ENCODE measurements around the gene TMEM69.
A peak's percentile ranks its signal among the peaks of the same experiment; 100 is the strongest.

The TMEM69 gene, protein sequence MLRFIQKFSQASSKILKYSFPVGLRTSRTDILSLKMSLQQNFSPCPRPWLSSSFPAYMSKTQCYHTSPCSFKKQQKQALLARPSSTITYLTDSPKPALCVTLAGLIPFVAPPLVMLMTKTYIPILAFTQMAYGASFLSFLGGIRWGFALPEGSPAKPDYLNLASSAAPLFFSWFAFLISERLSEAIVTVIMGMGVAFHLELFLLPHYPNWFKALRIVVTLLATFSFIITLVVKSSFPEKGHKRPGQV

DNA sequence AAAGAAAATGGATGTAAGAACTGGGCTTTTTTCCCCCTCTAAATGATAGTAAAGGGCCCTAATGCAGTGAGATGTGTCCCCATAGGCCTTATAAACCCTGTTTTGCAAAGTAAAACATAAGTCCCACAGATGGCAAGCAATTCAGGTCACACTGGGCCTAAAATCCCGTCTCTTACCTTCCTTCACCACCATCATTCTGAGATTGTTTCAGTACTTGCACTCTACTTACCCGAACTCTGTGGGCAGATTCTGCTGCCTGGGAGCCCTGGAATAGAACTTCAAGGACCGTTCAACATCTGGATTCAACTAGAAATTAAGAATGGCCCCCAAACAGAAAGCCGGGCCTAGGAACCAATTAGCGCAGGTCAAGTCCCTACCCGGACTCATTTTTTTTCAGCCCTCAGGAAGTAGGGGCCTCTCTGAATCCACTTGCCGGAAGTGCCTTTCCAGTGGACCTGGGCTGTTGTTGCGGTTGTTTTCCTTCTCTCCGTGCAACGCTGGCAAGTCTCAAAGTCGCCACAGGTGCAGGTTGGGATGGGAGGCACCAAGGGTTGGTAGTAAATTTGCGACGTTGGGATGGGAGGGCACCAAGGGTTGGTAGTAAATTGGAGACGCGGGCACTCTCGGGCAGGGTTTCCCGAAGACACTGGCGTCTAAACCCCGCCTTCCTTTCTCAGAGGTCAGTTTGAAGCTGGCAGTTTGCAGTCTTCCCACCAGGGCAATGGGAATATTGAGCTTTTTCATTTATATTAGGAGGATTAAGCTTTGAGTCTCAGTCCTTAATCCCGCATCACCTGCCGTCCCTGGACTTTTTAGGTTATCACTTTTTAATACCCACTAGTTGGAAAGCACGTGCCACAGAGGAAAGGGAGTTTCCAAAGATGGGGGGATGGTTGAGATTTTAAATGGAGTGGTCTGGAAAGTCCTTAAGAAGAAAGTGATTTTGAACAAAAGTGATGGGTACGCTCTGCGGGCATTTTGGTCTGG, at the start of gene TMEM69:
Gene TMEM69, plus strand, starts transcription at position 428 of the 987 bp plus-strand sequence. CDS start 2,888 bp downstream, outside the sequence.
- peak; percentile 95 to 96 for DNase-seq (ENCODE audit: low read depth in 2 of 2)
- H3K4me3 ChIP-seq (replicated peaks in 1 of 2; ENCODE audit: low read depth in 2 of 2, low read length in 2 of 2), result peak within 1 kb of the TSS; percentile 95 to 97
- TF ChIP-seq, protein P1, sequence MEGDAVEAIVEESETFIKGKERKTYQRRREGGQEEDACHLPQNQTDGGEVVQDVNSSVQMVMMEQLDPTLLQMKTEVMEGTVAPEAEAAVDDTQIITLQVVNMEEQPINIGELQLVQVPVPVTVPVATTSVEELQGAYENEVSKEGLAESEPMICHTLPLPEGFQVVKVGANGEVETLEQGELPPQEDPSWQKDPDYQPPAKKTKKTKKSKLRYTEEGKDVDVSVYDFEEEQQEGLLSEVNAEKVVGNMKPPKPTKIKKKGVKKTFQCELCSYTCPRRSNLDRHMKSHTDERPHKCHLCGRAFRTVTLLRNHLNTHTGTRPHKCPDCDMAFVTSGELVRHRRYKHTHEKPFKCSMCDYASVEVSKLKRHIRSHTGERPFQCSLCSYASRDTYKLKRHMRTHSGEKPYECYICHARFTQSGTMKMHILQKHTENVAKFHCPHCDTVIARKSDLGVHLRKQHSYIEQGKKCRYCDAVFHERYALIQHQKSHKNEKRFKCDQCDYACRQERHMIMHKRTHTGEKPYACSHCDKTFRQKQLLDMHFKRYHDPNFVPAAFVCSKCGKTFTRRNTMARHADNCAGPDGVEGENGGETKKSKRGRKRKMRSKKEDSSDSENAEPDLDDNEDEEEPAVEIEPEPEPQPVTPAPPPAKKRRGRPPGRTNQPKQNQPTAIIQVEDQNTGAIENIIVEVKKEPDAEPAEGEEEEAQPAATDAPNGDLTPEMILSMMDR (IDR thresholded peaks at IDR 0.05; ENCODE audit: low read depth, low read length), result peak; percentile 33

DNA sequence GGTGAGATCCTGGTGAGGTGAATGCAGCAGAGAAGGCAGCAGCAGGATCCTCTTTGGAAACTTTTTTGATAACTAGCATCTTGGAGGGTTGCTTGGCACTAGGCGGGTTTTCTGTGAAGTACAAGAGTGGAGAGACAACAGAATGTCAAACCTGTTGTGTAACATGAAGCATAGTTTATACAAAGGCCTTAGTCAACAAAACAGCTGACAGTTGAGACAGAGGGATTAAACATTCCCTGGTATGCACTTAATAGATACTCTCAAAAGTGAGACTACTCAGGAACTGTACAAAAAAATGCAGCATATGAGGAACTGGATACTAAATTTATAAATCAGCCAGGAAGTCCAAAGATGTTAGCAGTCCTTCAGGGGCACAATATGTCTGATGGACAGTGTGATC, 47.7 kb upstream of the TMEM69 start:
- H3K4me3 ChIP-seq (replicated peaks in 1 of 2; ENCODE audit: low read depth in 2 of 2, low read length in 2 of 2), result no peak overlapping the region
- no peak for DNase-seq (ENCODE audit: low read depth in 2 of 2)

DNA sequence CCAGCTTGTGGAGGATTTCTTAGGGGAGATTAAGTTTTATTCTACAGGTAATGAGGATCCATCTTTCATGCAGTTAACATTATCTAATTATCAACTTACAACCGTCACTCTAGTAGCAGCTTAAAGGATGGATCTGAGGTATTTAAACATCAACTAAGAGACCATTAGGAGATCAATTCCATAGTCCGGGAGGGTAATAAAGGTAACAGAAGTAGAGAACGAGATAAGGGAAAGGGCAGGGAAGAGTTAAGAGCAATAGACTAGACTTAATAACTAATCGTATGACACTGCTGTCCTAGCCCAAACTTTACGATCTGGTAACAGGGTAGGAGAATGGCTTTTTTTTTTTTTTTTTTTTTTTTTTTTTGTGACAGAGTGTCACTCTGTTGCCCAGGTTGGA, 44.7 kb upstream of the TMEM69 start:
- TF ChIP-seq, protein P1 (IDR thresholded peaks at IDR 0.05; ENCODE audit: low read depth, low read length), result no peak

More for the DNA sequence above, 47.7 kb upstream of the TMEM69 start:
- TF ChIP-seq, protein P1 (IDR thresholded peaks at IDR 0.05; ENCODE audit: low read depth, low read length), result no peak

DNA sequence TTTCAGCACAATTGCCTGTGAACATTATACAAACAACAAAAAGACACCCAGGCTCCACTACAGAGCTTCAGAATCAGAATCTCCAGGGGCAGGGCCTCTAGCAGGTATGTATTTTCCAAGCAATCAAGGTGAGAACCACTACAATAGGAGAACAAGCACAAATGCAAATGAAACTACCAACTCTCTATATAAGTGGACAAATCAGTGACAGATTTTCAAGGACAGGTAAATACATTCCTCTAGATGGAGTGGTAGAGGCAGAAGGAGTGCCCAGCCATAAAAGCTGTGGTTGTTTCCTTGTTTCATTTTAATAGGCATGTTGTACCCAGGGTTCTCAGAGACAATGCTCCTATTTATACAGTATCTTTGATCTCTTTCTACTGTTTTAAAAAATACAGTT, 44.0 kb upstream of the TMEM69 start:
- DNase-seq (ENCODE audit: low read depth in 2 of 2), result no peak
- H3K4me3 ChIP-seq (replicated peaks in 1 of 2; ENCODE audit: low read depth in 2 of 2, low read length in 2 of 2), result no peak overlapping the region
- TF ChIP-seq, protein P1 (IDR thresholded peaks at IDR 0.05; ENCODE audit: low read depth, low read length), result peak; percentile 4

More for the DNA sequence above, 44.7 kb upstream of the TMEM69 start:
- no peak for DNase-seq (ENCODE audit: low read depth in 2 of 2)
- no peak overlapping the region for H3K4me3 ChIP-seq (replicated peaks in 1 of 2; ENCODE audit: low read depth in 2 of 2, low read length in 2 of 2)

DNA sequence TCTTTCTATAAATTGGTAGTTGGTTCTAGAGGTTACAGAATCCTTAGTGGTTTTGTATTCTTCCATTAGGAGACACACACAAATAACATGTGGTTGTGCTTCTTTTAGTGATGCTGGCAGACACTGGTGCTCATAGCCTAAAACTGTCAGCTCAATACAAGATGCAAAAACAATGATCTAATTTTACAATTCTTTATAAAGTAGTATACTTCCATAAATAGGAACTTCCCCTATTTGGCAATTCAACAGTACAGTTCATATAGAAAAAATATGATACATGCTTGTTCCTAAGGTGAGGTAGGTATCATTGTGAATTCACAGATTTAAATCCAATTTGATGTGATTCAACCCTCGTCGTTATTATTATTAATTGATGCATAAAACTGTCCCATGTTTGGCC, 43.3 kb upstream of the TMEM69 start:
- DNase-seq (ENCODE audit: low read depth in 2 of 2), result no peak
- TF ChIP-seq, protein P1 (IDR thresholded peaks at IDR 0.05; ENCODE audit: low read depth, low read length), result no peak
- H3K4me3 ChIP-seq (replicated peaks in 1 of 2; ENCODE audit: low read depth in 2 of 2, low read length in 2 of 2), result no peak overlapping the region

DNA sequence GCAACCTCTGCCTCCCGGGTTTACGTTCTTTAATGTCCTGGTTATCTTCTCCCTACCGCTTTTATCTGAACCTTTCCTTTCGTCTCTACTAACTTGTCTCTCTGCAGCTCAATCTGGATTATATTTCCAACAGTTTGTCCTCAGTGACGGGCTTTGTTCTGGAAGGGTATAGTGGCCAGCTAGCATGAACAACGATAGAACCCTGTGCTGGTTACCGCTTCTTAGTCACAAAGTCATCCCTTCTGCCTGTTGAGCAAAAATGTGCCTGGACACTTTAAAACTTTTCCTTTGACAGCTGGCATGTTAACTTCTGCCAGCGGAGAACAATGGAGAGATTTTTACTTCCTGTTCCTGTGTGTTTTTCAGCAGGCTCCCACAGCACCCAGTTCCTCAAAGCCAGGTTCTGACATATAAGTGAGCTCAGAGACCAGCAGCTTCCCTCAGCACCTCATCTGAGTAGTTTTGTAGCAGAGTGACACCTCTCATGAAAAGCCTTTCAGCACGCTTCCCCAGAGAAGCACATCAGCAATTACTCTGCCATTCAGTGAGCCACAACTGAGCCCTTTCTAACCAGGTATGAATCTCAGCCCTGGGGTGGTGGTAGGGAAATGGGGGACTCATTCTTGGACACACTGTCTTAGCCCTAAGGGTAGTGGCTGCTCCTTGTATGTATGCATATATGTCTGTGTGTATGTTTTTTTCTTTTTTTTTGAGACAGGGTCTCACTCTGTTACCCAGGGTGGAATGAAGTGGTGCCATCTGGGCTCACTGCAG, 40.5 kb upstream of the TMEM69 start:
- H3K4me3 ChIP-seq (replicated peaks in 1 of 2; ENCODE audit: low read depth in 2 of 2, low read length in 2 of 2), result no peak overlapping the region
- peak; percentile 74 to 81 for DNase-seq (ENCODE audit: low read depth in 2 of 2)
- TF ChIP-seq, protein P1 (IDR thresholded peaks at IDR 0.05; ENCODE audit: low read depth, low read length), result no peak
